ENCODE measurements around the gene FRAT1. TPM values are rescaled to one million over a fixed set of nuclear protein-coding genes. Genes with fewer than 3 reads are reported as not detected.

Gene FRAT1
- total RNA-seq, 1 experiment from 2014 or later, result 2.4 TPM

DNA sequence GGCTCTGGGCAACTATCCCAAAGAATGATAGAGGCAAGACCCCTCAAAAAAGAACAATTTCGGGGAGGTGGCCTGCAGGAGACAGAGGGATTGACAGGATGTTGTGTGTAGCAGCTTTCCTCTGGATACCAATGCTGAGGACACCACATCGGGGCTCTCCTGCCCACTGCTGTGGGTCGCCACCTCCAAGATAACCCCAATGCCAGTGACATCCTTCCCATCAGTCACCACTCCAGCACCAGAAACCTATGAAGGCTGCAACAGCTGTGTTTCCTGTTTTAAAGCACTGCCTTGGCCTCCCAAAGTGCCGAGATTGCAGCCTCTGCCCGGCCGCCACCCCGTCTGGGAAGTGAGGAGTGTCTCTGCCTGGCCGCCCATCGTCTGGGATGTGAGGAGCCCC, 44.2 kb upstream of the FRAT1 start:
- Histone ChIP-seq H3K9me3 (ENCODE audit: insufficient read depth, low read depth) (no peaks in the 10 kb centered on the region), H3K4me1 (replicated peaks; ENCODE audit: insufficient read depth) (peaks cover 17% of the 10 kb centered on the region), H3K27me3 (ENCODE audit: insufficient read depth, low read depth) (no peaks in the 10 kb centered on the region), H3K9me2 (ENCODE audit: insufficient read depth) (no peaks in the 10 kb centered on the region), H3K4me3 (no peak overlapping the region), H3K79me2 (ENCODE audit: low read depth) (no peaks in the 10 kb centered on the region), H2AFZ (no peak overlapping the region), H3K36me3 (ENCODE audit: low read depth) (no peaks in the 10 kb centered on the region), H4K20me1 (ENCODE audit: insufficient read depth) (no peaks in the 10 kb centered on the region), H3F3A (ENCODE audit: insufficient read depth, low read depth) (no peaks in the 10 kb centered on the region), H3K4me2 (no peak overlapping the region), H3K27ac (no peak overlapping the region)
- ChIA-PET POLR2A (ENCODE audit: unreplicated experiment) (interaction anchor here (0.6 kb wide), 1 partner anchor 58 kb away, joined by 3 read pairs; no protein-coding TSS in a partner anchor), CTCF (interaction anchor here (0.6 kb wide), 1 partner anchor 99 kb away, joined by 10 read pairs; no protein-coding TSS in a partner anchor)
- TF ChIP-seq, protein P1, sequence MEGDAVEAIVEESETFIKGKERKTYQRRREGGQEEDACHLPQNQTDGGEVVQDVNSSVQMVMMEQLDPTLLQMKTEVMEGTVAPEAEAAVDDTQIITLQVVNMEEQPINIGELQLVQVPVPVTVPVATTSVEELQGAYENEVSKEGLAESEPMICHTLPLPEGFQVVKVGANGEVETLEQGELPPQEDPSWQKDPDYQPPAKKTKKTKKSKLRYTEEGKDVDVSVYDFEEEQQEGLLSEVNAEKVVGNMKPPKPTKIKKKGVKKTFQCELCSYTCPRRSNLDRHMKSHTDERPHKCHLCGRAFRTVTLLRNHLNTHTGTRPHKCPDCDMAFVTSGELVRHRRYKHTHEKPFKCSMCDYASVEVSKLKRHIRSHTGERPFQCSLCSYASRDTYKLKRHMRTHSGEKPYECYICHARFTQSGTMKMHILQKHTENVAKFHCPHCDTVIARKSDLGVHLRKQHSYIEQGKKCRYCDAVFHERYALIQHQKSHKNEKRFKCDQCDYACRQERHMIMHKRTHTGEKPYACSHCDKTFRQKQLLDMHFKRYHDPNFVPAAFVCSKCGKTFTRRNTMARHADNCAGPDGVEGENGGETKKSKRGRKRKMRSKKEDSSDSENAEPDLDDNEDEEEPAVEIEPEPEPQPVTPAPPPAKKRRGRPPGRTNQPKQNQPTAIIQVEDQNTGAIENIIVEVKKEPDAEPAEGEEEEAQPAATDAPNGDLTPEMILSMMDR (conservative IDR thresholded peaks at IDR 0.05), result no peak
- no peak for TF ChIP-seq EZH2 (IDR thresholded peaks at IDR 0.05; ENCODE audit: low read depth)
- intact Hi-C loops (cut with micrococcal nuclease; ENCODE audit: unreplicated experiment), result loop anchor here (5.0 kb wide), 1 partner anchor 57 kb away; the partner anchor contains the start of gene FRAT2
- BruUV-seq (replicated peaks), result no TSS peak
- no peak for DNase-seq

GRCh38 chr10:97277551-97277950, 41.5 kb upstream of the FRAT1 start:
- POLR2A ChIA-PET (ENCODE audit: unreplicated experiment), result no interaction called here
- Histone ChIP-seq H3K79me2 (ENCODE audit: low read depth) (no peaks in the 10 kb centered on the region), H3K9me3 (ENCODE audit: insufficient read depth, low read depth) (no peaks in the 10 kb centered on the region), H3K36me3 (ENCODE audit: low read depth) (no peaks in the 10 kb centered on the region), H3F3A (ENCODE audit: insufficient read depth, low read depth) (no peaks in the 10 kb centered on the region), H3K9me2 (ENCODE audit: insufficient read depth) (no peaks in the 10 kb centered on the region), H3K4me2 (no peak overlapping the region), H3K4me3 (no peak overlapping the region), H3K27ac (no peak overlapping the region), H2AFZ (no peak overlapping the region), H3K4me1 (replicated peaks; ENCODE audit: insufficient read depth) (peaks cover 19% of the 10 kb centered on the region), H4K20me1 (ENCODE audit: insufficient read depth) (no peaks in the 10 kb centered on the region), H3K27me3 (ENCODE audit: insufficient read depth, low read depth) (no peaks in the 10 kb centered on the region)
- BruUV-seq (replicated peaks), result no TSS peak
- no peak for TF ChIP-seq EZH2 (IDR thresholded peaks at IDR 0.05; ENCODE audit: low read depth)
- TF ChIP-seq, protein P1 (conservative IDR thresholded peaks at IDR 0.05), result no peak
- DNase-seq, result no peak
- CTCF ChIA-PET, result interaction anchor here (1.7 kb wide), 1 partner anchor 56 kb away, joined by 7 read pairs; no protein-coding TSS in a partner anchor
- intact Hi-C loops (cut with micrococcal nuclease; ENCODE audit: unreplicated experiment), result loop anchor here (5.0 kb wide), 1 partner anchor 55 kb away; the partner anchor contains the start of gene FRAT2

DNA sequence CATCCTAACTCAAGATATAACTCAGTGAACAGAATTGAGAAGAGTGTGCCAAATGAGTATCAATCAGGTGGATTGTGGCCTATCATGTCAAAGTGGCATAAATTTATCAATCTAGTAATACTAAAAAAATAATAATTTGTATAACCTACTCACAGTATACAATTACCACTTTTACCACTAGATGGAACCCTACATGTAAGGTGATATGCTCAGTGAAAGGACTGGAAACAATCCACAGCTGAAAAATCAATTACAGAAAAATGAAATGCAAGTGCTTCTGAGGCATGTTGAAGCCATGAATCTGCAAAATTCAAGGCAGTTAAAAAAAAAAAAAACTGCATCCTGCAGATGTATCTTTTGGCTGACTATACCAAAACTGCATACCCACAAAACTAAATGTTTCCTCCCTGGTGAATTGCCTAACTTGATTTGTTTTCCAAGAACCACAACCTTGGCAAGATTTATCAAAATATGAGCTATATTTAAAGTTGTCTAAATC, 40.5 kb upstream of the FRAT1 start:
- Histone ChIP-seq H4K20me1 (ENCODE audit: insufficient read depth) (no peaks in the 10 kb centered on the region), H3K4me1 (replicated peaks; ENCODE audit: insufficient read depth) (peaks cover 19% of the 10 kb centered on the region), H3F3A (ENCODE audit: insufficient read depth, low read depth) (no peaks in the 10 kb centered on the region), H3K27me3 (ENCODE audit: insufficient read depth, low read depth) (no peaks in the 10 kb centered on the region), H3K36me3 (ENCODE audit: low read depth) (no peaks in the 10 kb centered on the region), H2AFZ (no peak overlapping the region), H3K79me2 (ENCODE audit: low read depth) (no peaks in the 10 kb centered on the region), H3K9me3 (ENCODE audit: insufficient read depth, low read depth) (no peaks in the 10 kb centered on the region), H3K4me3 (no peak overlapping the region), H3K4me2 (peak overlapping the region; percentile 40; the same call in 1 of the 2 replicates), H3K9me2 (ENCODE audit: insufficient read depth) (no peaks in the 10 kb centered on the region), H3K27ac (peak overlapping the region; percentile 45)
- no TSS peak for BruUV-seq (replicated peaks)
- no peak for TF ChIP-seq EZH2 (IDR thresholded peaks at IDR 0.05; ENCODE audit: low read depth)
- TF ChIP-seq, protein P1 (conservative IDR thresholded peaks at IDR 0.05), result peak; percentile 63
- DNase-seq, result peak in 1 of 2 experiments; percentile 57
- intact Hi-C loops (cut with micrococcal nuclease; ENCODE audit: unreplicated experiment), result loop anchor here (2.0 to 5.0 kb wide), 2 partner anchors 54 to 76 kb away; partner anchors contain the start of gene FRAT2
- CTCF ChIA-PET, result interaction anchor here (0.7 to 2.1 kb wide), 4 partner anchors 14 to 240 kb away, joined by 3 to 7 read pairs (median 4); partner anchors contain the start of genes ARHGAP19 and FRAT1
- POLR2A ChIA-PET (ENCODE audit: unreplicated experiment), result interaction anchor here (0.6 to 0.8 kb wide), 2 partner anchors 12 to 73 kb away, joined by 3 to 5 read pairs; no protein-coding TSS in a partner anchor
